Activated CD8-positive, alpha-beta memory T cell treated with anti-CD3 and anti-CD28 coated beads, Interleukin-2, amount 50 U/mL, for 48 hours (primary cell): ENCODE measurements around the gene BRI3.
"Not testable (repeated sequence)": the region's sequence is repeated elsewhere in the genome, so short reads cannot be mapped to it uniquely, and the experiment has no call there.

ENCODE experiments used
- DNase-seq: peaks from one replicate; pipeline ENCODE4 v3.0.0-alpha.2; 2020

BRI3 gene

DNA sequence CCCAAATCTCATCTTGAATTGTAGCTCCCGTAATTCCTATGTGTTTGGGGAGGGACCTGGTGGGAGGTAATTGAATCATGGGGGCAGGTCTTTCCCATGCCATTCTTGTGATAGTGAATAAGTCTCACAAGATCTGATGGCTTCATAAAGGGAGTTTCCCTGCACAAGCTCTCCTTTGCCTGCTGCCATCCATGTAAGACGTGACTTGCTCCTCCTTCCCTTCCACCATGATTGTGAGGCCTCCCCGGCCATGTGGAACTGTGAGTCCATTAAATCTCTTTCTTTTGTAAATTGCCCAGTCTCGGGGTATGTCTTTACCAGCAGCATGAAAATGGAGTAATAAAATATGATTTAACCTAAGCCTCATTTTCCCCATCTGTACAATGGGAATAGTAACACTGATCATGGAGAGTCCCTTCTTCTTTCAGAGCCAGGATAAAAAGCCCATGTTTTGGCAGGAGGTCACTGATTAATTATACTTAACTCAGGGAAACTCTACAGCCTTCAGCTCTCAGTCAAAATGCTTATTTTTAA lies 34.6 kb downstream of the BRI3 start:
- DNase-seq = not testable (repeated sequence)

DNA sequence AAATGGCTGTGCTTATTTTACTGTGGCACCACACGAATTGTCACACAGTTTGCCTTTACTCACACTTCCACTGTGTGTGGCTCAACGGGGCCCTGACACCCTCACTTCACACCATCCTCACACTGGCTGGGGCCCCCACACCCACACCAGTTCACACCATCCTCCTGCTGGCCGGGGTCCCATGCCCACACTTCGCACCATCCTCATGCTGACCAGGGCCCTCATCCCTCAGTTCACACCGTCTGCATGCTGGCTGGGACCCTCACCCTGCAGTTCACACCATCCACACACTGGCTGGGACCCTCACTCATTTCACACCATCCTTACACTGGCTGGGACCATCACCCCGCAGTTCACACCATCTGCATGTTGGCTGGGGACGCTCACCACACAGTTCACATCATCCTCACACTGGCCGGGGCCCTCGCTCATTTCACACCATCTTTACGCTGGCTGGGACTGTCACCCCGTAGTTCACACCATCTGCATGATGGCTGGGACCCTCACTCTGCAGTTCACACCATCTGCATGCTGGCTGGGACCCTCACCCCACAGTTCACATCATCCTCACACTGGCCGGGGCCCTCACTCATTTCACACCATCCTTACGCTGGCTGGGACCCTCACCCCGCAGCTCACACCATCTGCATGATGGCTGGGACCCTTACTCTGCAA lies 36.0 kb downstream of the BRI3 start:
- DNase-seq = no peak

DNA sequence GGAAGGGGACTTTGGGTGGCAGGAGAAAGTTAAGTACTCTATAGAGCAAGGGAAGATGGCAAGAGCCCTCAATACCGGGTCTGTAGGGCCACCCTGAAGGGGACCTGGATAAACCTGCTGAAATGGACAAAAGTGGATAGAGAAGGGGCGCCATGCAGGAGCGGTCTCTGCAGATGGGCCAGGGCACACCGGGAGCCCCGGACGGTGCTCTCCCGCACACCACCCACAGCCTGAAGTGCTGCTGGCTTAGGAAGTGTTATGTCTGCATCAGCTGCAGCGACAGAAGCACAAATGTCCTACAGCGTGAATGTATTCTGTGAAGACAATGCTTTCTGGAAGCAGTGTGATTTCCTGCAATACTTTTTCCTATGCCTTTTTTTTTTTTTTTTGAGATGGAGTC lies 37.7 kb downstream of the BRI3 start:
- no peak for DNase-seq

GRCh38 chr7:98321301-98321700 lies 39.8 kb downstream of the BRI3 start:
- DNase-seq = no peak

DNA sequence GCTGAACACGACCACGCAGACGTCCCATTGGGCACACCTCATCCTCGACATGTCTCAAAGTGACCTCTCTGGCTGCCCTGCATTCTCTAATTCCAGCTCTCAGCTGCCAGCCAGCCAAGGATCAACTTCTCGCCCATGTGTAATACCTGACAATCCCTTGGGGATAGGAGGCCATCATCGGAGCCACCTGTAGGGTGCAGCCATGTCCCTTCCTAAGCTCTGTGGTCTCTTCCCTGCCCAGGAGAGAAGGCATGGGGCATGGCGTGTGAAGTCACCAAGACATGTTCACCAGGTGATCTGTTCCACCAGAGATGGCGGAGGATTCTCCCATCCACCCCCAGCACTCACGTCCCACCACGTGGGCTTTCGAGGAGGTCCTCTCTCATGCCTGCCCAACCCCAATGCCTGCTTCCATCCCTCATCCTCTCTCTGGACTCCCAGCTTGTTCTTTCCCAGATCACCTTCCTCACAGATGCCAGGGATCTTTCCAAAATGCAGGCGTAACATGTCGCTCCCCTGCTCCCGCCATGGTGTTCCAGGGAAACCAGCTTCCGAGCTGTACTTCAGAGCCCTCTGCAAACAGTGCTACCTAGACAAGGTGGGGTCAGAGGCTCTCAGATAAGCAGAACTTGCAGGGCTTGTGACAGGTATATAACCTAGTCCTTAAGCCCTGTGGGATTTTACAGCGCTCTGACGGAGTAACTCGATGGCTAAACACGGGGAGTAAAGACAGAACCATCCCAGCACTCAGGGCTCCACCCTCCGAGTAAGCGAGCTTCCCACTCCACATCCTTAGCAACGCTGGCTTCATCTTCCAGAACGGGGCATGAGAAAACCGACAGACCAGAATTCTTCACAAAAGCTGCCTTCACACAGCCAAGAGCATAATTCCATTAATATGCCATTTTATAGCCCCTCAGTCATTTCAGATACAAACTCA lies 41.1 kb downstream of the BRI3 start:
- DNase-seq = no peak

GRCh38 chr7:98323597-98324322 lies 42.3 kb downstream of the BRI3 start:
- no peak for DNase-seq

DNA sequence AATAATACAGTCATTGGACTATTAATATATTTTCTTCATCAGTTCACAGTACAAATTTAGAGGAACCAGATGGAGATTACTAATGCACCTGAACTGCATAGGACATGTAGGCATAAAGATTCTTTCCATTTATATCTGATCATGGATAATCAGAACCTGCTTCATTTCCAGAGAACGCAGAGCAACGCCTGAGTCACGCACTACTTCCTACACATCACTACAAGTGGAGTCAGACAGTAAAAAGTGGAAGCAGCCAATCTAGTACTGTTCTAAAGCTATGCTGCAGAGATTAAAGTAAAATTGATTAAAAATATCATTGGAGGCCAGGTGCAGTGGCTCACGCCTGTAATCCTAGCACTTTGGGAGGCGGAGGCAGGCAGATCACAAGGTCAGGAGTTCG lies 43.3 kb downstream of the BRI3 start:
- DNase-seq = no peak

GRCh38 chr7:98329100-98329790 lies 47.8 kb downstream of the BRI3 start:
- DNase-seq = no peak

- DNase-seq = no peak
These were observed 48.4 kb downstream of the BRI3 start for GRCh38 chr7:98329791-98330373.

DNA sequence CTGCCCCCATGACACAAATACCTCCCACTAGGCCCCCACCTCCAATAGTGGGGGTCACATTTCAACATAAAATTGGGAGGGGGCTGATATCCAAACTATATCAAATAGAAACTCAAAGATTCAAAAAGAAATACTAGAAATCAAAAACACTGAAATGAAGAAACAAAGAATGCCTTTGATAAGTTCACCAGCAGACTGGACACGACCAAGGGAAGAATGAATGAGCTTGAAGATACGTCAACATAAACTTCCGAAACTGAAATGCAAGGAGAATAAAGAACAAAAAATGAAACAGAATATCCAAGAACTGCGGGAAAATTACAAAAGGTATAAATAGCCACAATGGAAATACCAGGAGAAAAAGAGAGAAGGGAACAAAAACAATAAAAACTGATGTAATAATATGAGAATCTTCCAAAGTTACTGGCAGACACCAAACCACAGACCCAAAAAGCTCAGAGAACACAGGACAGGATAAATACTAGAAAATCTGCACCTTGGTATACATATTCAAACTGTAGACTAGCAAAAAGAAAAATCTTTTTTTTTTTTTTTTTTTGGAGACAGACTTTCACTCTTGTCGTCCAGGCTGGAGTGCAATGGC lies 49.5 kb downstream of the BRI3 start:
- no peak for DNase-seq

DNA sequence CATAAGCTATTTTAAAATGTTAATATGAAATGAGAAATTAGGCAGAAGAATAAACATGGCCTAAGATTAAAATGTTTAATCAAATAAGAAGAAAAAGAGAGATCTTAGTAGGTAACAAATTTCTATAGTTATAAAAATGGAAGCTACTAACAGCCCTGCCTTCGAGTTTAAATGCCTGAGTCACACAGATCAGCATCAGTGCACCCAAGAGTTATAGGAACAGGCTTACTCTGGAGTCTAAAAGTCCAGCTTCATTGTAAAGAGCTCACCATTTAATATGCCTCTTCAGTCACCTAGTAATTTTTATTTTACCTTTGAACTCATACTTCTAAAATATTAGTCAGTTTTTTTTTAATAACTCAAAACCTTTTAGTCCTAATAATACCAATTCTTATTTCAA lies 52.6 kb downstream of the BRI3 start:
- no peak for DNase-seq

DNA sequence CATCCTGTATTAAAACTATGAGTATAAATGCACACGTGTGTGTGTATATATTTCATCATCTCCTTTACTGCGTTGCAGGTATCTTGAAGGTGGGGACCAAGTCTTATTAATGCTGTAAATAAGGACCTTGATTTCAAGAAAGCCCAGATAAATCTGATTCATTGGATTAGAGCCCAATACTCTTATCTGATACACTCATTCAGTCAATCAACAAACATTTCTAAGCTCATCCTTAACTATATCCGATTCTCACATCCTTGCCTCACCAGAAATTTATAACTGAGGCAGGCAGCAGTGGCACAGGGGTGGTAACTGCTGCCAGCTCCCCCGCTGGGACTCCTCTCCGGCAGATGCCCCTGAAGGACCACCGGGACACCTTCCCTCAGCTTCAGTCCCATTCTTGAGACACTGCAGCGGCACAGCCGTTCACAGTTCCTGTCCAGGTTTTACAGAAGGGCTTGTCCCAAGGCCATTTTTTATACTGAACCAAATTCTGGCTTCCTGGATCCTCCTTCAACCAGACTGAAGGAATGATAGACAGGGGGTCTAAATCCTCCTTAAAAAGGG lies 54.0 kb downstream of the BRI3 start:
- DNase-seq = no peak

DNA sequence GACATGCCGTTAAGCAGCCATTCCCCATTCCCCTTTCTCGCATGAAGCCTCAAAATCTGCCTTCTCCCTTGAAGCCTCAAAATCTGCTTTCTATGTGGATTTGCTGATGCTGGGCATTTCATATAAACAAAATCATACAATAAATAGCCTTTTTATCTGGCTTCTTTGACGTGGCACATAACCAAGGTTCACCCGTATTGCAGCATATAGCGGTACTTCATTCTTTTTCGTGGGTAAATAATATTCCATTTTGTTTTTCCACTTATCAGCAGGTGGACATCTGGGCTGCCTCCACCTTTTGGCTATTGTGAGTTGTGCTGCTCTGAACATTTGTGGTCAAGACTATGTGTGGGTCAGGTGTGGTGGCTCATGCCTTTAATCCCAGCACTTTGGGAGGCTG lies 57.0 kb downstream of the BRI3 start:
- no peak for DNase-seq

GRCh38 chr7:98339043-98339442 lies 57.6 kb downstream of the BRI3 start:
- DNase-seq = no peak

DNA sequence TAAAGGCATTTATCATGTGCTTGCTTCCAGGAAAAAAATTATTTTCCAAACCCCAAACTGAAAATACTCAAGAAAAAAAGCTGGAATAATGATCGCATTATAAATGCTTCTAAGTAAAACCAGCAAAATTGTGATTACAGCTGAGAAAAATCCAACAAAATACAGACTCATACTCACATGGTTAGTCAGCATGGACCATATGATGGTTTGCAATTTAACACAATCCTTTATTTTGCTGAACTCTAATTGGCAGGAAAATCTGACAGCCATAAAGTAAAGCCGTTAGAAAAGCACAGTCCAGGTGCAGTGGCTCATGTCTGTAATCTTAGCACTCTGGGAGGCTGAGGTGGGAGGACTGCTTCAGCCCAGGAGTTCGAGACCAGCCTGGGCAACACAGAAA lies 59.6 kb downstream of the BRI3 start:
- DNase-seq = no peak
